GM21825 (cell line): Measurements from ENCODE around the gene NAT14.
"Not testable (repeated sequence)": the region's sequence is repeated elsewhere in the genome, so short reads cannot be mapped to it uniquely, and the experiment has no call there.

ENCODE experiments used
- ATAC-seq: cut with Tn5 transposase; IDR thresholded peaks from one replicate; pipeline ENCODE4 v1.9.1; 2021; ENCODE audit warnings: mild to moderate bottlenecking, moderate library complexity; ENCODE audit not compliant: unreplicated experiment

The NAT14 gene

DNA sequence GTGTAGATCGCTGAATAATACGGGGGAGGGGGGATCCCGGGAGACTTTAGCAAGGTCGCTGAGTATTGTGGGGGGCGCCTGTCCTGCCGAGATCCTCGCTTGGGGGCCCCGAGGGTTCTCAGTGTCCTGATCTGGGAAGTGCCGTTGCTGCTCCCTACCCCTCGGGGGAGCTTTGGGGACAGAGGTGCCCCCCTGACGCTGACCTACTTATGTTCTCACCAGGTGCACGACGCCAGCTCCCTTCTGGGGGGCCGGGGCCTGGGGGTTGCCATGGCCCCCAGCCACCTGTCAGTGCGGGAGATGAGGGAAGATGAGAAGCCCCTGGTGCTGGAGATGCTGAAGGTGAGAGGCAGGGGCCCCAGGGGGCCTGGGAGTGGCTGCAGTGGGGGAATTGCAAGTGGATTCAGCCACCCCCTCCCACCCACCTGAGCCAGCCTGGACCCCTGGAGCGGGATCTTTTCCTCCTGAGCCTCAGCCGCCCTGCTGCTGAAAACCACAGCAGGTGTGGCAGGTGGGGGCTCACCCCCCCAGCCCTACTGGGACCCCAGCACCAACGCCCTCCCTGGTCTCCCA is 537 bp downstream of the NAT14 start:
- ATAC-seq: no peak

DNA sequence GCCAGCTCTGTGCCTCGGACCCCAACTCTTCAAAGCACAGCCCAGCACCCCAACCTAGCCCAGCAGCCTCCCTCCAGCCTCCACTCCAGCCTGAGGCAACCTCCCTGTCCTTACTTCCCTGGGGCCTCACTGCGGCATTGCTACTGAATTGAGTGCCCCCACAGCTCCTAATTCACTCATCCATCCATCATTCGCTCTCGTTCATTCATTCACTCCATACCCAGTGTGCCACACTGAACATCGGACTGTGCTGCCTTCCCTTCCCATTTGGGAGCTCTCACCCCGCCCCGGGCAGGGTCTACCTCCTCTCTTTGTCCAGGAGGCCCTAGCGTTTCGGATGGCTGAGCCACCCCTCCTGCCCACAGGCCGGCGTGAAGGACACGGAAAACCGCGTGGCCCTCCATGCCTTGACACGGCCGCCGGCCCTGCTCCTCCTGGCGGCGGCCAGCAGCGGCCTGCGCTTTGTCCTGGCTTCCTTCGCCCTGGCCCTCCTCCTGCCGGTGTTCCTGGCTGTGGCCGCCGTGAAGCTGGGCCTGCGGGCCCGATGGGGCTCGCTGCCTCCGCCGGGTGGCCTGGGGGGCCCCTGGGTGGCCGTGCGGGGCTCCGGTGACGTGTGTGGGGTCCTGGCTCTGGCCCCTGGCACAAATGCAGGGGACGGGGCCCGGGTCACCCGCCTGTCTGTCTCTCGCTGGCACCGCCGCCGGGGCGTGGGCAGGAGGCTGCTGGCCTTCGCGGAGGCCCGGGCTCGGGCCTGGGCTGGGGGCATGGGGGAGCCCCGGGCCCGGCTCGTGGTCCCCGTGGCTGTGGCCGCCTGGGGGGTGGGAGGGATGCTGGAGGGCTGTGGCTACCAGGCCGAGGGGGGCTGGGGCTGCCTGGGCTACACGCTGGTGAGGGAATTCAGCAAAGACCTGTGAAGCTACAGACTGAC is 1.3 kb downstream of the NAT14 start:
- ATAC-seq: no peak

DNA sequence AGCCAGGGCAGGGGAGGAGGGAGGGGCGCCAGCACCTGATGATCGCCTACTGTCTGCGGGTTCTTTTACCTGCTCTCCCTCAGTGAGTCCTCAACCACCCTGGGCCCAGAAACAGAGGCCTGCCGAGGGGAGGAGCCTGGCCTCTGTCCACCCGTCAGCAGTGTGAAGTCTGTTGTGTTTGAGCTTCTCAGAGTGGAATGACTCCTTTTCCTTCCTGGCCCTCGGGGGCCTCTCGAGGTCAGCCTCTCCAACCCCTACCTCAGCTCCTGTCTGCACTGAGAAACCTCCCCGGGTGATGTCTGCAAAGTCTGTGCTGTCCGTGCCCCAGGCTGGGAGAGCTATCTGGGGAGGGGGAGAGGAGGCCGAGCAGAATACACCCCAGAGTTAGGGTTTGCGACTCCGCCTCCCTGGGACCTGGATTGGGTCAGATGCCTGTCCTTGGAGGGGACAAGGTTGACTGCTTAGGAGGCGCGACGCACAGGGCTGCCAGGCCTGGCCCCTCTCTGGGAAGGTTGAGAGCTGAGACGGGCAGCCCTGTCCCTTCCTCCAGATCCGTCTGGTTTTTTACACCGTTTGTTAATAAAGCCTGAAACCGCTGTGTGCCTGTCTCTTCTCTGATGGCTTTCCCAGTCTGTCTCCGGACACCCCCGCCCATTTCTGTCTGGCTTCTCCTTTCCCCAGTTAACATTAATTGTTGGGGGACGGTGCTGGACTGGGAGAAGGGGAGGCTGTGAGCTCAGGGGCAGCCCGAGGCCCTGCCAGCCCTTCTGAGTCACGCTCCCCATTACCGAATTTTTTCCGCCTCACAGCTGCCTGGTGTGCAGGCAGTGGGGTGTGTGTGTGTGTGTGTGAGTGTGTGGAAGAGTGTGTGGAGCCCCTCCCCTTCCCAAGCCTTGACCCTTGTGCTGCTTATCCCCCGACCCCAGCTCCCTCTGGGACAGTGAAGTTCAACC is 2.3 kb downstream of the NAT14 start:
- no peak for ATAC-seq

DNA sequence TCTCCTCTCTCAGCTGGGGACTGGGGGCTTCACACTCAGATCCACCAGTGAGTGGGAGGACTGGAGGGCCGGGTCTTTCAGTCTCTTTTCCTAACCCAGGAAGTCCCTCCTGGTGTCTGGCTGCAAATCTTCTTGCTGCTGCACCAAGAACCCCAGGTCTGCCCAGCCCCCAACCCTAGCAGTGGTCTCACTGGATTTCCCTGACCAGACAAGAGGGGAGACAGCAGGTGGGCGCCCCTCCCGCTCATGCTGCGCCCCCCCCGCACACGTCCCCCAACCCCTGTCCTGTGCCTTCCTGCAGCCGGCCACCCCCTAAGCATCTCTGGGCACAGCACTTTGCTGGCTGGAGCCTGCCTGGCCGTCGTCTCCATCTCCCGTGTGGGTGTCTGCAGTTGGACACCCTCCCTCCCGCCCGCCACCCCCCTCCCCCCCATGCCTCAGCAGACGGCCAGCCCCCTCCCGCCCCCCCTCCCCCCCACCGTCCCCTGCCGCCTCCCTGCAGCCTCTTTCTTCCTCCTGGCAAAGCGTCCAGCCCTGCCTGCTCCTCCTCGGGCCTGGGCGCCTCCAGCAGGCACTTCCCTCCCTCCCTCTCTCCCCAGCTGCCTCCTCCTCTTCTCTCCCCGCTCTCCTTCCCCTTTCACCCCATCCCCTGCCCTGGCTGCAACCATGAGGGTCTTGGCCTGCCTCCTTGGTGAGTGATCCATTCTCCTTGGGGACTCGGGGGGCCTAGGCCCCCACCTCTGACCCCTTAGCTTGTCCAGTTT is 3.1 kb downstream of the NAT14 start, which contains the start of gene SSC5D:
SSC5D (plus strand) TSS at position 513 of the 764 bp plus-strand sequence; CDS start at position 667, 154 bp downstream.
- no peak for ATAC-seq

DNA sequence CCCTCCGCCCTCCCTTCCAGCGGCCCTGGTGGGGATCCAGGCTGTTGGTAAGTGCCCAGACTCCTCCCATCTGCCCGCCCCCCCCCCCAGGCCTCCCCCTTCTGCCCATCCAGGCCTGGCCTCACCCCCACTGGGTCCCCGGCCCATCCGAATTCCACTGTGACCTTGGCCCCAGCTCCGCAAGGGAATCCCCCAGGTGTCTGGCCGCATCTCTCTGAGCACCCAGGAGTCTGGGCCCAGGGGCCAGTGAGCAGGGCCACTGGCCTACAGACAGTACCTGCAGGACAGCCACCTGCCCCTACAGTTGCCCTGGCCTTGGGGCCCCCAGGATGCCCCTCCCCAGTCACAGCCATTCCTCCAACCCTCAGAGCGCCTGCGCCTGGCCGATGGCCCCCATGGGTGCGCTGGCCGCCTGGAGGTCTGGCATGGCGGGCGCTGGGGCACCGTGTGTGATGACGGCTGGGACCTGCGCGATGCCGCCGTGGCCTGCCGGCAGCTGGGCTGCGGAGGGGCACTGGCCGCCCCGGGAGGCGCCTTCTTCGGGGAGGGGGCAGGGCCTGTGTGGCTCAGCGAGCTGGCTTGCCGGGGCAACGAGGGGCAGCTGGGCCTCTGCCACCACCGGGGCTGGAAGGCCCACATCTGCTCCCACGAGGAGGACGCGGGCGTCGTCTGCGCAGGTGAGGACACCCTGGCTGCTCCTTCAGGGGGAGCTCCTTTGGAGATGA is 4.2 kb downstream of the NAT14 start:
- ATAC-seq: no peak

DNA sequence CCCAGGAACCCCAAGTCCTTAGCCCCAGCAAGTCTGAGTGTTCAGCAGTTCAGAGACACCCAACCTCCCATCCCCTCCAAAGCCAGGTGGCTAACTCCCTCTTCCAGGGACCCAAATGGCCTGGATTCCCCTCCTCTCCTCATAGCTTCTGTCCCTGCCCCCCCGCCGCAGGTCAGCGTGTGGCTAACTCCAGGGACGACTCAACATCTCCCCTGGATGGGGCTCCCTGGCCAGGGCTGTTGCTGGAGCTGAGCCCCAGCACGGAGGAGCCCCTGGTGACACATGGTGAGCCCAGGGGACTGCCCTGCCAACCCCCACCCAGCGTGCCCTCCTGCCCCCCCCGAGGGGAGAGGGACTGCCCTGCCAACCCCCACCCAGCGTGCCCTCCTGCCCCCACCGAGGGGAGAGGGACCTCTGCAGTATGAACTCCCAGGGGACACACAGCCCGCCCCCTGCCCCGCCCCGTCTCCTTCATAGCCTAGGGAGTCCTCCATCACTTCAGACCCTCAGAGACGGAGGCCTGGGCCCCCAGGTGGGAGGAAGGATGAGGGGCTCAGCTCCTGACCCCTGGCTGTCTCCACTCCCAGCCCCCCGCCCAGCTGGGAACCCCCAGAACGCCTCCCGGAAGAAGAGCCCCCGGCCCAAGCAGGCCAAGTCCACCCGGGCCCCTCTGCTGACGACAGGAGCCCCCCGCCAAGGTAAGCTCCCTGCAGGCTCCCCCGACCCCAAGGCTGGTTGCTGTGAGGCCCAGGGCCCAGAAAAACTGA is 4.9 kb downstream of the NAT14 start:
- ATAC-seq: no peak

DNA sequence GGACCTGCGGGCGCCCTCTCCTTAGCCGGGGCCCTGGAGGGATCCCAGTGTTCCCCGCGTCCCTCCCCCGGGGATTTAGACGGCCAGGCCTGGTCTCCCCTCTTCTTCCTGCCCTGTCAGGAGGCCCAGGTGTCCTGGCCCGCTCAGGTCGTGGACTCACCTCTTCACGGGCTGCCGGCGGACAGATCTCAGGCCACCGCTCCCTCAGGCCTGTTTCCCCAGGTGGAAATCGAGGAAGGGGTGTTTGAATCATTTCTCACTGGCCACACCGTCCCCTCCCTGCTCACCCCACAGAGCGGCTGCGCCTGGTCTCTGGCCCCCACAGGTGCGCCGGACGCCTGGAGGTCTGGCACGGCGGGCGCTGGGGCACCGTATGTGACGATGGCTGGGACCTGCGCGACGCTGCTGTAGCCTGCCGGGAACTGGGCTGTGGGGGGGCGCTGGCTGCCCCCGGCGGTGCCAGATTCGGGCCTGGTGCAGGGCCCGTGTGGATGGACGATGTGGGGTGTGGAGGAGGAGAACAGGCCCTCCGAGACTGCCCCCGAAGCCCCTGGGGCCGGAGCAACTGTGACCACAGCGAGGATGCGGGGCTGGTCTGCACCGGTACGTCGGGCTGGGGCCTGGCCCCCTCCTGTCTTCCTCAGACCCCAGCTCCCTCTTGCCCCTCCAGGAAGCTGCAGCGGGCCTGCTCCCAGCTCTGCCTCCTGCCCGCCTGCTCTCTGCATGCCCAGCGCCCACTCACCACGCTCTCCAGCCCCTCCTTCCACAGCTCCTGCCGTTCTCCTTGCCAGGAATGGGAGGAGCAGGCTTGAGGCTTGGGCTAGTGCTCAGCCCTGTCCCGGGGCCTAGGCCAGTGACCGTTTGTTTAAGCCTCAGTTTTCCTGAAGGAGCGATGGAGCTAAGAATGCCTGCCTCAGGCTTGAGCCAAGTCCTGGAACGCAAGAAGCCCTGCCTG is 5.8 kb downstream of the NAT14 start:
- ATAC-seq: no peak

DNA sequence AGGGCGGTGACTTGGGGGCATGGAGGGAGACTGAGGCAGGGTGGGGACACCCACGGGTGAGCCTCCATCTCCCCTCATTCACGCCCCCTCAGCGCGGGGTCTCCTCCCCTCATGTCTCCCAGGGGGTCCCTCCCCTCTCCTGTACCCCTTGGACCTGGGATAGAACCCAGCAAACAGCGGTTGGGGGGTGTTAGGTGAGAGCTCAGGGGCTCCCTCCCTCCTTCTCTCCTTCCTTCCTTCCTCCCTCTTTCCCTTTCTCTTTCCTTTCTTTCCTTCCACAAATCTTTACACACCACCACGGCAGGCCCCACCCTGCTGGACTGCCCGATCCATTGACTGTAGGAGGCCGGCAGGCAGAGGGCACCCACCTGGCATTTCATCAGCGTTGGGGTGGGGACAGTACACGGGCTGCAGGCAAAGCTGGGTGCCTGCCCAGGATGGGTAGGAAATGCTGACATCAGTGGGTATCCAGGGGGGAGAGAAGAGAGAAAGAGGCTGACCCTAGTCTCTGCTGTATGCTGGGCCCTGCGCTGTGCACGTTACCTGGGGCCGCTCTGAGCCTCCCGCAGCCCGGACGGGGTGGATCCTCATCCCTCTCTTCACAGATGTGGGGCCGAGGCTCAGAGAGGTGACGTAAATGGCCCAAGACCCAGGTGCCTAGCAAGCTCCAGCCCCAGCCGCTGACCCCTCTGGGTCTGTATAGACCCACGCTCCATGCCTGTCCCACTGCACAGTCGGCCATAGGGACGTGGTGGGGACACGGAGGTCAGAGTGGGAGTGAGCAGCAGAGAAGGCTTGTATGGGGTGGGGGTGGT is 6.8 kb downstream of the NAT14 start:
- ATAC-seq: no peak

DNA sequence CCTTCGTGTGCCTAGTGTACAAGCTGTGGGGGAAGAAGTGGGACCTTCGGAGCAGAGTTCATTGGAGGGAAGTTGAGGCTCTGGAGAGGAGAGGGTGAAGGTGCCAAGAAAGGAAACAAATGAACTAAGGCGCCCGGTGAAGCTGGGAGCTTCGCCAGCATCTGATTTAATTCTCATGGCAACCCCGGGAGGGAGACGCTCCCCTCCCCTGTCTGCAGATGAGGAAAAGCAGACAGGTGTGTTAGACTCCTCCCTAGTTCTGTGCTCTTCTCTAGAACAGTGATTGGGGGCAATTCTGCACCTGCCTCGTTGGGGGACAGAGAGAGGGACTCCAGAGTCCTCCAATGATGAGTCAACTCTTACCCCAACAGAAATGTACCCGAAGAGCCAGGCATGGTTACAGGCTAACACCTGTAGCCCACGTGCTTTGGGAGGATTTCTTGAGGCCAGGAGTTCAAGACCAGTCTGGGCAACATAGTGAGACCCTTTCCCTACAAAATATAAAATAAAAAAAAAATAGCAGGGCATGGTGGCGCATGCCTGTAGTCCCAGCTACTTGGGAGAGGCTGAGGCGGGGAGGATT is 7.5 kb downstream of the NAT14 start:
- no peak for ATAC-seq

DNA sequence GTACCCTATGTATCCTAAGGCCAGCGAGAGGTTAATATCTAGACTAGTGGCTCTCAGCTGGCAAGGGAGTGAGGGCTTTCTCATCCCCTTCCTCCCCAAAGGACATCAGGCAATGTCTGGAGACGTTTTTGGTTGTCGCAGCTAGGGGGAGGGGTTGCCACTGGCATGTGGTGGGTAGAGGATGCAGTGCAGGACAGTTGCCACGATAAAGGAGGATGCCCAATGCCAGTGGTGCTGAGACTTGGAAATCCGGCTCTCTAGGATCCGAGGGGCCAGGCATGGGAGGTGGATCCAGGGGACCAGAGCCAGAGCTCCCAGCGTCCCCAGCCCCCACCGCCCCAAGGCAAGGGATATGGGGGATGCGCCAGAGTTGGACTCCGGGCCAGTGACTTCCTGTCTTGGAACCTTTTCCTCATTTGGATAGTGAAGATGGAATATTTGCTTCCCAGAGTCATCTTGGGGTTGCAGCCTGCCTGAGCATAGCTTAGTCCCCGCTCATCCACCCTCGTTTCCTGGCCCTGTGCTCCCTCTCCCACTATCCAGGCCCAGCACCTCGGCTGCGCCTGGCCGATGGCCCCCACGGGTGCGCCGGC is 8.2 kb downstream of the NAT14 start:
- ATAC-seq: no peak

DNA sequence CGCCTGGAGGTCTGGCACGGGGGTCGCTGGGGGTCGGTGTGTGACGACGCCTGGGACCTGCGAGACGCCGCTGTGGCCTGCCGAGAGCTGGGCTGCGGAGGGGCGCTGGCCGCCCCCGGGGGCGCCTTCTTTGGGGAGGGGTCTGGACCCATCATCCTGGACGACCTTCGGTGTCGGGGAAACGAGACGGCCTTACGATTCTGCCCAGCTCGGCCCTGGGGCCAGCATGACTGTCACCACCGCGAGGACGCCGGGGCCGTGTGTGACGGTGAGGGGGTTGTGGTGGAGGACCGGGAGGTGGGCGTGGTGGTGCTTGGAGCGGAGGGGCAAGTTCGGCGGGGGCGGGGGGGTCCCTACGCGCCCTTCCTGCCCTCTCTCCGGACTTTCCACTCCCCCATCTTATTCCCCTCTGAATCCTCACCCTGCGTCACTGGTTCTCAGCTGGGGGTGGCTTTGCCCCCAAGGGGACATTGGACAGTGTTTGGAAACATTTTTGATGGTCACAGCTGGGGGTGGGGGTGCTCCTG is 8.7 kb downstream of the NAT14 start:
- no peak for ATAC-seq

DNA sequence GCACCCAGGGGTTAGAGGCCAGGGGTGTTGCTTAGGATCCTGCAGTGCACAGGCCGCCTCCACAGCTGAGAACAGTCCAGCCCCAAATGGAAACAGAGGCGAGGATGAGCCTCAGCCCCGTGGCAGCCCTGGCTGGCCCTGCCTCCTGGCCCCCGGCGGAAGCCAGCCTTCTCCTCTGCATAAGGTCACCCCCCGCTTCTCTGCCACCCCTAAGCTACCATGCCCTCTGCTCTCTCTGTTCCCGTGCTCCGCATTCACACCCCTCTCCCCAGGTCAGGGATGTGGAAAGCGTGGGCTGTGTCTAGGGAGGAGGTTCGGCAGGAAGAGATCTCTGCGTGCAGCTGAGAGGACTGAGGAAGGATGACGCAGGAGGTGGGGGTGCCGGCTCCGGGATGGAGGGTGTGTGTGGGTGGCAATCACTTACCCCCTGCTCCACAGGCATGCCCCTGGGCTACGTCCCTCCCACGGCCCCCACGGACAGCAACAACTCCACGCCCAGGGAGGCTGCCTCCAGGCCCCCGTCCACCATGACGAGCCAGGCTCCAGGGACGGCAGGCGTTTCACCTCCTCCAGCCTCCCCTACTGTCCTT is 9.3 kb downstream of the NAT14 start:
- no peak for ATAC-seq

DNA sequence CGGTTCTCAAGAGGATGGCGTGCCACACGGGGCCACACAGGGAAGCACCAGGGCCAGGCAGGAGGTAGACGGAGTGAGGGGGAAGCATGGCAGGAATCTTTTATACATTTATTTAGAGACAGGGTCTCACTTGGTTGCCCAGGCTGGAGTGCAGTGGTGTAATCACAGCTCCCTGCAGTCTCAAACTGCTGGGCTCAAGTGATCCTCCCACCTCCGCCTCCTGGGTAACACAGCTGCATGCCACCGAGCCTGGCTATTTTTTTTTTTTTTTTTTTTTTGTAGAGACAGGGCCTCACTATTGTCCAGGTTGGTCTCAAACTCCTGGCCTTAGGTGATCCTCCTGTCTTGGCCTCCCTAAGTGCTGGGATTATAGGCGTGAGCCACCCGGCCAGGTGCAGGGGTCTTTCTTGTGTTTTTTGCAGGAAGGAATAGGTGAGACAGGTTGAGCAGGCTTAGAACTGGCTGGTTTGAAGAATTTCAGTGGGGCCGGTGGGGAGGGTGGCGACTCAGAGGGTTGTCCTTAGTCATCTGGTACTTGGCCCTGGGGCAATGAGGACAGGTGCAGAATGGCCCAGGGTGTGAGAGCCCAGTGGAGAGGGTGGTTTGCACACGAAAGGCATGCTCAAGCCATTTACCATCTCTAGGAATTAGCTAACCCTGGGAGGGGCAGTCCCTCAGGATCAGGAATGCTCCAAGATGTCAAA is 10.8 kb downstream of the NAT14 start:
- ATAC-seq: no peak

DNA sequence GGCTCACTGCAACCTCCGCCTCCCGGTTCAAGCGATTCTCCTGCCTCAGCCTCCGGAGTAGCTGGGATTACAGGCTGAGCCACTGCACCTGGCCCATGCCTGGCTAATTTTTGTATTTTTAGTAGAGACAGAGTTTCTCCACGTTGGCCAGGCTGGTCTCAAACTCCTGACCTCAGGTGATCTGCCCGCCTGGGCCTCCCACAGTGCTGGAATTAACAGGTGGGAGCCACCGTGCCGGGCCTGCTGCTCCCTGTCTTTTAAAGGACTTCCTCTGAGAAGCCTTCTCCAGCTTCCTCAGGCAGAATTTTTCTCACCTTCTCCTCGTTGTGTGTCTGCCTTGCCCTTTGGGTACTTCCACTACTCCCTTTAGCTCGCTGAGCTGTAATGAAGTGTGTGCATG is 11.8 kb downstream of the NAT14 start:
- not testable (repeated sequence) for ATAC-seq

DNA sequence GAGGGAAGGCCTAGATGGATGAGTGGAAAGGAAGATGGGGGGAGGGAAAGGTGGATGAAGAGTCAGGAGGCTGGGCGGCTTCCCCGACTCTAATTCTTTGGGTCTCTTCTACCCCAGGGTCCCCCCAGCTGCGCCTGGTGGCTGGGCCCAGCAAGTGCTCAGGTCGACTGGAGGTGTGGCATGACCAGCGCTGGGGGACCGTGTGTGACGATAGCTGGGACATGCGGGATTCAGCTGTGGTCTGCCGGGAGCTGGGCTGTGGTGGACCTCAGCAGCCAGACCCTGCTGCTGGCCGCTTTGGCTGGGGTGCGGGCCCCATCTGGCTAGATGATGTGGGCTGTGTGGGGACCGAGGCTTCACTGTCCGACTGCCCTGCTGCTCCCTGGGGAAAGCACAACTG is 12.8 kb downstream of the NAT14 start:
- ATAC-seq: no peak
